ENCODE results near the gene POLR1G. TPM values are rescaled to one million over a fixed set of nuclear protein-coding genes. Genes with fewer than 3 reads are reported as not detected.

Gene POLR1G
- total RNA-seq, 1 donor from 2014 or later, result 4.5 TPM

DNA sequence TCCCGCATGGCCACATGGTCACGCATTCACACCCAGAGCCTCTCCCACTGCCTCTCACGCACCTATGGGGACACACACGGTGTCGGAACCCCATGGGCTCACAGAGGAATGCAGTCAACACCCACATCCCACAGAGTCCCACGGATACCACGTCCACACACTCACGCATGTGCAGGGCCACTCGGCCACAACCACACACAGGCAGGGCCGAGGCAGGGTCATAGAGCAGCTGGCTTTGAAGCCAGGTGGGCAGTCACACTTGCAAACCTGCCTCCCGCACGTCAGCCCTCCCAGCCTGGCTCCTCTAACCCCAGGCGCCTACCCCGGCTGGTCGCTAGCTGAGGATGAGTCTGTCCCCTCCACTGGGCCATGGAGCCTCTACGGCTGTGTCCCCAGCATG lies 44.2 kb upstream of the POLR1G start:
- no peak for DNase-seq
- ATAC-seq, result no peak
- H3K4me3 ChIP-seq, result no peak overlapping the region
- no peaks in the 10 kb centered on the region for H3K4me1 ChIP-seq
- H3K9me3 ChIP-seq, result no peaks in the 10 kb centered on the region
- H3K27ac ChIP-seq, result no peak overlapping the region
- intact Hi-C loops (cut with DNase I), result no loop called here
- no peaks in the 10 kb centered on the region for H3K27me3 ChIP-seq (ENCODE audit: low read depth)
- peaks cover 9% of the 10 kb centered on the region for H3K36me3 ChIP-seq
- TF ChIP-seq, protein P1, sequence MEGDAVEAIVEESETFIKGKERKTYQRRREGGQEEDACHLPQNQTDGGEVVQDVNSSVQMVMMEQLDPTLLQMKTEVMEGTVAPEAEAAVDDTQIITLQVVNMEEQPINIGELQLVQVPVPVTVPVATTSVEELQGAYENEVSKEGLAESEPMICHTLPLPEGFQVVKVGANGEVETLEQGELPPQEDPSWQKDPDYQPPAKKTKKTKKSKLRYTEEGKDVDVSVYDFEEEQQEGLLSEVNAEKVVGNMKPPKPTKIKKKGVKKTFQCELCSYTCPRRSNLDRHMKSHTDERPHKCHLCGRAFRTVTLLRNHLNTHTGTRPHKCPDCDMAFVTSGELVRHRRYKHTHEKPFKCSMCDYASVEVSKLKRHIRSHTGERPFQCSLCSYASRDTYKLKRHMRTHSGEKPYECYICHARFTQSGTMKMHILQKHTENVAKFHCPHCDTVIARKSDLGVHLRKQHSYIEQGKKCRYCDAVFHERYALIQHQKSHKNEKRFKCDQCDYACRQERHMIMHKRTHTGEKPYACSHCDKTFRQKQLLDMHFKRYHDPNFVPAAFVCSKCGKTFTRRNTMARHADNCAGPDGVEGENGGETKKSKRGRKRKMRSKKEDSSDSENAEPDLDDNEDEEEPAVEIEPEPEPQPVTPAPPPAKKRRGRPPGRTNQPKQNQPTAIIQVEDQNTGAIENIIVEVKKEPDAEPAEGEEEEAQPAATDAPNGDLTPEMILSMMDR (IDR thresholded peaks at IDR 0.05), result no peak

DNA sequence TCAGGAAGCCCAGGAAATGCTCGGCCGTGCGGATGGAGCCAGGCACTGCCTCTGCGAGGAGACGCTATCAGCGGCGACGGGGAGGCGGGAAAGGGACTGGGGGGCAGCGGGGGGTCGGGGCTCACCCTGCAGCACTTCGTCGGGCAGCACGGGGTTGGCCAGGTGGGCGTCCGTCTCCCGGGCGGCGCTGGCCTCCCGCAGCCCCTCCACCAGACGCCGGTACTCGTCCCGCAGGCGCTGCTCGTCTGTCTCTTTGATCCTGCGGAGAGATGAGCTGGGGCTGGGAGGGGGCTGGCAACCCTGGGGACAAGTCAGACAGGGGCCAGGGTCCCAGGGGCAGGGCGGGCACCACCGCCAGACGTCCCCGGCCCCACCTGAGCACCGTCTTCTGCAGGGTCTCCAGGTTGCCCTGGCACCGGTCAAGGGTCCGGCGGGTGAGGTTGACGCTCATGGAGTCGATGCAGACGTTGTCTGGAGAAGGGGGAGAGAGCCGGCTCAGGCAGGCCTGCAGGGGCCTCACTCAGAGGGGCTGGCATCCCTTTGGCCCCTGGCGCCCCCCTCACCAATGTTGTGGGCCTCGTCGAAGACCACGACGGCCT lies 42.5 kb upstream of the POLR1G start:
- peaks cover 6% of the 10 kb centered on the region for H3K36me3 ChIP-seq
- DNase-seq, result no peak

DNA sequence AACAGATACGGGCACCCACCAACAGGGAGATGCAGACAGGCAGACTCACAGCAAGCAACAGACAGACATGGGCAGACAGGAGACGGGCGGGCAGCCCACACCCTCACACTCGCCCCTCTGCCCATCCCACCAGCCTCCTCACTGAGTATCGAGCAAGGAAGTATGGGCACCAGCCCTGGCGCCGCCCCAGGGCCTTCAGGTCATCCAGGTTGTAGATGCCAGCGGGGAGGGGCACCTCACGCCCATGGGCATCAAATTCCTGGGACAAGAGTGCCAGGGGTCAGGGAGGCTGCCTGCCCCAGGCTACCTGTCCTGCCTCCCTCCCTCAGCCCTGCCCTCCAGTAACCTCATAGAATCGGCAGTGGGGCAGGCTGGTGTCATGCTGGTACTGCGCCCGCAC lies 41.7 kb upstream of the POLR1G start:
- intact Hi-C loops (cut with DNase I), result no loop called here
- TF ChIP-seq, protein P1 (IDR thresholded peaks at IDR 0.05), result no peak
- H3K27me3 ChIP-seq (ENCODE audit: low read depth), result no peaks in the 10 kb centered on the region
- no peak overlapping the region for H3K4me3 ChIP-seq
- DNase-seq (no peak), ATAC-seq (no peak)
- no peaks in the 10 kb centered on the region for H3K9me3 ChIP-seq
- no peaks in the 10 kb centered on the region for H3K36me3 ChIP-seq
- no peak overlapping the region for H3K27ac ChIP-seq
- H3K4me1 ChIP-seq, result peaks cover 7% of the 10 kb centered on the region

More for the DNA sequence above, 42.5 kb upstream of the POLR1G start:
- intact Hi-C loops (cut with DNase I), result no loop called here
- ATAC-seq, result peak in 1 of 2 donors; percentile 17
- TF ChIP-seq, protein P1 (IDR thresholded peaks at IDR 0.05), result no peak
- no peak overlapping the region for H3K4me3 ChIP-seq
- H3K27me3 ChIP-seq (ENCODE audit: low read depth), result no peaks in the 10 kb centered on the region
- H3K9me3 ChIP-seq, result no peaks in the 10 kb centered on the region
- H3K4me1 ChIP-seq, result no peaks in the 10 kb centered on the region
- no peak overlapping the region for H3K27ac ChIP-seq

DNA sequence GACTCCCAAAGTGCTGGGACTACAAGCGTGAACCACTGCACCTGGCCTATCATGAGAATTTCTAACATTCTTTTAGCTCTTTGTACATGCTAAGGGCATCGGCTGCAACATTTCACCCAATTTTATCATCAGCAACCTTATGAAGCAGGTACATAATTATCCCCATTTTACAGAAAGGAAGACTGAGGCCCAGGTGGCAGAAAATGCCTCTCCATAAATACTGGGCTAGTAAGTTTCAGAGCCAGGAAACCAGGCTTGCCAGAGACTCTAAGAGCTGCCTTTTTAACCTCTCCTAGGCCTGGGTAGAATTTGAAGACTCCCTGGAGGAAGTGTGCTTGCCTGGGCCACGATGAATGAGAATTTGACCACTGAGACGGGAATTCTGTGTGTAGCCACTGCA lies 38.3 kb upstream of the POLR1G start:
- no peak overlapping the region for H3K4me3 ChIP-seq
- H3K4me1 ChIP-seq, result peaks cover 16% of the 10 kb centered on the region
- intact Hi-C loops (cut with DNase I), result no loop called here
- ATAC-seq (no peak), DNase-seq (no peak)
- H3K27ac ChIP-seq, result no peak overlapping the region
- H3K9me3 ChIP-seq, result no peaks in the 10 kb centered on the region
- H3K36me3 ChIP-seq, result no peaks in the 10 kb centered on the region
- TF ChIP-seq, protein P1 (IDR thresholded peaks at IDR 0.05), result no peak
- no peaks in the 10 kb centered on the region for H3K27me3 ChIP-seq (ENCODE audit: low read depth)

DNA sequence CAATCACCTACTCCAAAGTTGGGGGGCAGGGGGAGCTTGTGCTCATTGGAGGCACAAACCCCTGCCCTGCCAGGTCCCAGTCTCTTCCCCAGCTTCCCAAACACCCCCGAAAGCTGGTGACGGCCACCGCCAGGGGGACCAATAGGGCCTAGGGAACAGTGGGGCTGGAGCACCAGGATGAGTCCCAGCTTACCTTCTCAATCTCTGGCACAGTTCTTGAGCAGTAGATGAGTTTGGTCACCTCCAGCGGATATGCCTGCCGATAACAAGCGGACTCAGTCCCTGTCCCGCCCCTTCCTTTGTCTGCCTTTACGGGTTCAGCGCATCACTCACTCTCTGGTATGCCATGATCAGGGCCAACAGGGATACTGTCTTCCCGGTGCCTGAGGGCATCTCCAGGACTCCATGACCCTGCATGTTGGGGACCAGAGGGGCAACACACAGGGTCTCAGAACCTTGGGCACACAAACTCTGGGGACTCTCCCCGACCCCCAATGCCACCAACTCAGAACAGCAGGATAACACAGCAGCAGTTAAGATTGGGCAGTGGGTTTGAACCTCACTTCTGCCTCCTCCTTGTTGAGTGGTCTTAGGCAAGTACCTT lies 37.6 kb upstream of the POLR1G start:
- intact Hi-C loops (cut with DNase I), result no loop called here
- ATAC-seq, result no peak
- Histone ChIP-seq H3K4me3 (no peak overlapping the region), H3K27ac (no peak overlapping the region), H3K4me1 (peaks cover 16% of the 10 kb centered on the region), H3K9me3 (no peaks in the 10 kb centered on the region), H3K36me3 (no peaks in the 10 kb centered on the region), H3K27me3 (ENCODE audit: low read depth) (no peaks in the 10 kb centered on the region)
- no peak for DNase-seq
- TF ChIP-seq, protein P1 (IDR thresholded peaks at IDR 0.05), result no peak

Data from lower lobe of right lung (tissue), 2 donors.